GM12891 (cell line): ENCODE data around the gene EDNRA.

ENCODE experiments used
- POLR2A ChIP-seq: IDR thresholded peaks from 2 replicates; pipeline ENCODE4 v1.6.1; 2011; ENCODE audit warnings: low read depth, low read length, control low read depth
- POLR2AphosphoS5 ChIP-seq: IDR thresholded peaks from 2 replicates; pipeline ENCODE4 v1.6.1; 2011; ENCODE audit warnings: low read depth, low read length, control low read depth
- POU2F2 ChIP-seq: IDR thresholded peaks from 2 replicates; pipeline ENCODE4 v1.6.1; 2011; ENCODE audit warnings: low read depth, mild to moderate bottlenecking, control low read depth, low read length, moderate library complexity
- SPI1 ChIP-seq: IDR thresholded peaks from 2 replicates; pipeline ENCODE4 v1.6.1; 2011; ENCODE audit warnings: low read depth, low read length, control low read depth
- TAF1 ChIP-seq: IDR thresholded peaks from 2 replicates; pipeline ENCODE4 v1.6.1; 2011; ENCODE audit warnings: low read depth, low read length, control low read depth

GRCh38 chr4:147480502-147480890, 401 bp upstream of the EDNRA start:
- no peak for TF ChIP-seq POLR2A
- no peak for TF ChIP-seq POLR2AphosphoS5
- TF ChIP-seq SPI1 = no peak
- no peak for TF ChIP-seq TAF1
- TF ChIP-seq POU2F2 = no peak
